H1 (cell line): Measurements from ENCODE around the gene S100A11. TPM values are rescaled to one million over a fixed set of nuclear protein-coding genes. Genes with fewer than 3 reads are reported as not detected.

Source experiments
- CTCF ChIA-PET: fragments of 300-600 bp; sonication (Branson Sonifier 250); formaldehyde crosslinking; loops from one replicate; lab custom pipeline; 2021; ENCODE audit not compliant: partially characterized antibody; lab: Charles Lee
- POLR2A ChIA-PET: fragments of 300-600 bp; sonication (Branson Sonifier 250); formaldehyde crosslinking; loops from one replicate; lab custom pipeline; 2021; ENCODE audit warnings: inconsistent platforms; ENCODE audit not compliant: partially characterized antibody; lab: Charles Lee
- DNase-seq, 2 experiments: peaks; one replicate each; pipeline versions ENCODE4 v3.0.0 to v3.0.0-alpha.2; 2010 to 2022; ENCODE audit warnings: low spot score in 2 of 2, low read depth in 1 of 2, mixed read lengths in 1 of 2
- FAIRE-seq: peaks from 2 replicates; lab custom pipeline; 2011; peaks lifted over from hg19 to GRCh38; lab: Jason Lieb, UNC
- H2AFZ ChIP-seq: 2 replicates; pipeline ENCODE4 v1.8.1; 2012; ENCODE audit warnings: low read length, inconsistent platforms
- H2AK5ac ChIP-seq: 2 replicates; pipeline ENCODE4 v1.6.1; 2013; ENCODE audit warnings: low read depth, low read length
- H2BK120ac ChIP-seq: replicated peaks from 2 replicates; pipeline ENCODE3; 2013; ENCODE audit warnings: low read depth, low read length, inconsistent platforms
- H2BK12ac ChIP-seq: 2 replicates; pipeline ENCODE4 v1.6.1; 2013; ENCODE audit warnings: low read depth, low read length
- H2BK15ac ChIP-seq: 2 replicates; pipeline ENCODE4 v1.6.1; 2013; ENCODE audit warnings: low read length
- H2BK20ac ChIP-seq: 2 replicates; pipeline ENCODE4 v1.6.1; 2013; ENCODE audit warnings: low read length
- H2BK5ac ChIP-seq: 2 replicates; pipeline ENCODE4 v1.6.1; 2013; ENCODE audit warnings: low read depth, low read length
- H3K14ac ChIP-seq: 2 replicates; pipeline ENCODE4 v1.6.1; 2013; ENCODE audit warnings: inconsistent platforms; ENCODE audit not compliant: insufficient read length
- H3K18ac ChIP-seq: 2 replicates; pipeline ENCODE4 v1.6.1; 2013; ENCODE audit warnings: low read length; ENCODE audit errors: extremely low read depth
- H3K23ac ChIP-seq: 2 replicates; pipeline ENCODE4 v1.6.1; 2013; ENCODE audit warnings: inconsistent platforms; ENCODE audit not compliant: insufficient read length
- H3K23me2 ChIP-seq: 2 replicates; pipeline ENCODE4 v1.6.1; 2013; ENCODE audit warnings: low read depth, low read length
- H3K27ac ChIP-seq: 2 replicates; pipeline ENCODE4 v1.6.1; 2011; ENCODE audit warnings: low read depth, low read length, inconsistent platforms
- H3K27me3 ChIP-seq, 4 experiments: replicated peaks in 1 of 4; 1 replicate in 1 of 4; 2 replicates in 3 of 4; pipeline versions ENCODE4 v1.6.1 to v1.8.1; 2011 to 2013; ENCODE audit warnings: low read length in 3 of 4, mild to moderate bottlenecking in 3 of 4, inconsistent platforms in 2 of 4, mixed read lengths in 2 of 4, moderate library complexity in 1 of 4; ENCODE audit not compliant: control insufficient read depth in 3 of 4, insufficient read depth in 3 of 4; ENCODE audit errors: extremely low read depth in 1 of 4
- H3K36me3 ChIP-seq, 4 experiments: 2 replicates each; pipeline versions ENCODE4 v1.6.1 to v1.8.1; 2011 to 2013; ENCODE audit warnings: mild to moderate bottlenecking in 4 of 4, low read length in 3 of 4, moderate library complexity in 2 of 4, control low read depth in 1 of 4, inconsistent platforms in 1 of 4; ENCODE audit not compliant: insufficient read depth in 4 of 4, control insufficient read depth in 2 of 4
- H3K4ac ChIP-seq: replicated peaks from 2 replicates; pipeline ENCODE3; 2013; ENCODE audit warnings: low read length, low read depth, mixed read lengths, inconsistent platforms; ENCODE audit not compliant: insufficient read length
- H3K4me1 ChIP-seq, 4 experiments: replicated peaks in 1 of 4; 1 replicate in 1 of 4; 2 replicates in 3 of 4; pipeline versions ENCODE4 v1.6.1 to v1.8.1; 2011 to 2013; ENCODE audit warnings: low read length in 3 of 4, inconsistent platforms in 2 of 4, mixed read lengths in 1 of 4; ENCODE audit not compliant: insufficient read depth in 4 of 4, control insufficient read depth in 3 of 4
- H3K4me2 ChIP-seq, 2 experiments: 2 replicates each; pipeline versions ENCODE4 v1.6.1 to v1.8.1; 2011 to 2013; ENCODE audit warnings: low read depth in 2 of 2, low read length in 2 of 2, control low read depth in 1 of 2, inconsistent platforms in 1 of 2, mild to moderate bottlenecking in 1 of 2; ENCODE audit not compliant: insufficient read depth in 1 of 2
- H3K4me3 ChIP-seq, 4 experiments: fragments of 200-600, 300-600 bp in 1 of 4; sonication (generic), shearing (Covaris generic), sonication (Bioruptor Twin) in 1 of 4; 2 replicates each; pipeline versions ENCODE4 v1.5.1 to v1.8.1; 2011 to 2016; ENCODE audit warnings: low read length in 4 of 4, low read depth in 3 of 4, control low read depth in 2 of 4, inconsistent platforms in 2 of 4, mild to moderate bottlenecking in 2 of 4, mixed read lengths in 1 of 4, moderate library complexity in 1 of 4; ENCODE audit not compliant: insufficient read depth in 2 of 4; ENCODE audit errors: extremely low read depth in 1 of 4
- H3K56ac ChIP-seq: replicated peaks from 2 replicates; pipeline ENCODE3; 2013; ENCODE audit warnings: low read depth, mild to moderate bottlenecking, mixed read lengths, low read length, inconsistent platforms; ENCODE audit not compliant: insufficient read length
- H3K79me1 ChIP-seq: 2 replicates; pipeline ENCODE4 v1.6.1; 2013; ENCODE audit warnings: low read depth, low read length, control low read depth
- H3K79me2 ChIP-seq, 2 experiments: 2 replicates each; pipeline versions ENCODE4 v1.6.1 to v1.8.1; 2012 to 2013; ENCODE audit warnings: low read length in 2 of 2, mild to moderate bottlenecking in 2 of 2, inconsistent platforms in 1 of 2; ENCODE audit not compliant: insufficient read depth in 2 of 2, control insufficient read depth in 1 of 2
- H3K9ac ChIP-seq, 4 experiments: replicated peaks in 1 of 4; 1 replicate in 1 of 4; 2 replicates in 3 of 4; pipeline versions ENCODE4 v1.6.1 to v1.8.1; 2011 to 2013; ENCODE audit warnings: low read depth in 3 of 4, low read length in 3 of 4, control low read depth in 2 of 4, mild to moderate bottlenecking in 2 of 4, moderate library complexity in 2 of 4, inconsistent platforms in 1 of 4; ENCODE audit errors: extremely low read depth in 1 of 4
- H3K9me3 ChIP-seq, 2 experiments: 2 replicates each; pipeline versions ENCODE4 v1.6.1 to v1.8.1; 2012 to 2013; ENCODE audit warnings: mild to moderate bottlenecking in 2 of 2, moderate library complexity in 2 of 2, control low read depth in 1 of 2, inconsistent platforms in 1 of 2, low read depth in 1 of 2, low read length in 1 of 2, mixed read lengths in 1 of 2; ENCODE audit not compliant: insufficient read depth in 2 of 2
- H4K20me1 ChIP-seq, 2 experiments: replicated peaks in 1 of 2; 2 replicates each; pipeline versions ENCODE3 to v1.8.1; 2011 to 2013; ENCODE audit warnings: inconsistent platforms in 2 of 2, low read length in 2 of 2, mild to moderate bottlenecking in 1 of 2; ENCODE audit not compliant: insufficient read depth in 2 of 2, control insufficient read depth in 1 of 2
- H4K5ac ChIP-seq: 2 replicates; pipeline ENCODE4 v1.6.1; 2013; ENCODE audit warnings: low read length, low read depth, mixed read lengths, inconsistent platforms; ENCODE audit not compliant: insufficient read length
- H4K8ac ChIP-seq: 2 replicates; pipeline ENCODE4 v1.8.0; 2013; ENCODE audit warnings: mild to moderate bottlenecking, moderate library complexity, low read length, inconsistent platforms; ENCODE audit not compliant: insufficient read depth; ENCODE audit errors: extremely low read depth
- H4K91ac ChIP-seq: replicated peaks from 2 replicates; pipeline ENCODE3; 2013; ENCODE audit warnings: low read length, mixed read lengths, inconsistent platforms; ENCODE audit not compliant: insufficient read length
- EGR1 ChIP-seq: IDR thresholded peaks from 2 replicates; pipeline ENCODE4 v1.6.1; 2011; ENCODE audit warnings: low read depth, low read length, borderline replicate concordance
- KDM4A ChIP-seq: IDR thresholded peaks from one replicate; pipeline ENCODE4 v1.7.1; 2012; ENCODE audit warnings: low read depth, mild to moderate bottlenecking, moderate library complexity, low read length, inconsistent platforms; ENCODE audit not compliant: severe bottlenecking
- PHF8 ChIP-seq: fragments of 200-600 bp; sonication (generic); conservative IDR thresholded peaks from 2 replicates; pipeline ENCODE4 v1.7.1; 2012; ENCODE audit warnings: low read depth, mild to moderate bottlenecking, inconsistent platforms, low read length, moderate library complexity
- POLR2A ChIP-seq, 2 experiments: IDR thresholded peaks; 1 replicate in 1 of 2; 2 replicates in 1 of 2; pipeline ENCODE4 v1.6.1; 2011; ENCODE audit warnings: low read depth in 2 of 2, low read length in 2 of 2, mild to moderate bottlenecking in 2 of 2; ENCODE audit errors: control extremely low read depth in 1 of 2
- RNF2 ChIP-seq: fragments of 200-900, 300-1000 bp; sonication (generic); IDR thresholded peaks from 2 replicates; pipeline ENCODE4 v1.7.1; 2016; ENCODE audit warnings: borderline replicate concordance, low read depth, mild to moderate bottlenecking, antibody characterized with exemption, low read length; ENCODE audit not compliant: poor library complexity, severe bottlenecking; ENCODE audit errors: missing control alignments
- TEAD4 ChIP-seq: IDR thresholded peaks from 2 replicates; pipeline ENCODE4 v1.6.1; 2012; ENCODE audit warnings: low read depth, low read length, inconsistent platforms, mixed read lengths
- ZNF274 ChIP-seq: IDR thresholded peaks from 2 replicates; pipeline ENCODE4 v1.7.0; 2012; ENCODE audit warnings: low read length, borderline replicate concordance; ENCODE audit errors: extremely low read depth
- WGBS, 2 experiments: shearing (Covaris generic) in 1 of 2; methylation state at CpG; one replicate each; pipeline versions ENCODE4 v1.1.6 to v1.1.7; 2013 to 2015; ENCODE audit warnings: low lambda C conversion rate in 2 of 2, mixed read lengths in 2 of 2, inconsistent platforms in 1 of 2, low coverage in 1 of 2, missing lambda C conversion rate in 1 of 2; ENCODE audit not compliant: insufficient replicate concordance in 2 of 2, insufficient coverage in 1 of 2, insufficient read length in 1 of 2; ENCODE audit errors: extremely low coverage in 1 of 2, missing lambda C conversion rate in 1 of 2; 5-methylcytosine and 5-hydroxymethylcytosine counted together
- long read RNA-seq, 2 experiments: library from RNA in 1 of 2; library from capped mRNA in 1 of 2; stranded (forward); transcript quantifications; one replicate each; pipeline ENCODE4 v2.0.0, GENCODE V29; 2021; ENCODE audit warnings: inconsistent platforms in 1 of 2
- polyA minus RNA-seq, 3 experiments: library from RNA; depleted of rRNA, polyadenylated mRNA; stranded (reverse); fragments of >200 nt; gene quantifications; 1 replicate in 2 of 3; 2 replicates in 1 of 3; pipeline ENCODE4 v1.2.3, GENCODE V29; 2011
- polyA plus RNA-seq, 7 experiments: library from polyadenylated mRNA; depleted of rRNA in 3 of 7; stranded (reverse) in 5 of 7; unstranded in 2 of 7; fragments of >200 nt in 5 of 7; fragments of 200-250 nt in 2 of 7; gene quantifications; 1 replicate in 5 of 7; 2 replicates in 1 of 7; 4 replicates in 1 of 7; pipeline versions ENCODE4 v1.2.1 to v1.2.3, GENCODE V29; 2011 to 2013; ENCODE audit warnings: missing spikeins in 2 of 7, mixed read lengths in 2 of 7
- total RNA-seq: library from RNA; stranded (reverse); fragmentation: NEBNext Ultra II Directional; extraction: Animal tissue kit (Norgen Biotek cat#: 25700); gene quantifications from 2 replicates; pipeline ENCODE4 v1.2.1, GENCODE V29; 2021

S100A11 gene
- total RNA-seq (120 and 124 TPM in 2 replicates), polyA plus RNA-seq (2011; rRNA removed) (249 and 343 TPM in 2 replicates), polyA minus RNA-seq (2011; rRNA and poly(A)+ RNA removed) (138 and 139 TPM in 2 replicates)
- polyA plus RNA-seq (2011; cell fraction: cytosol; rRNA removed), result 233 TPM
- polyA plus RNA-seq (2011; cell fraction: nucleus; rRNA removed), result 162 TPM
- polyA plus RNA-seq (2012, experiment 1 of 2), result 367 to 420 TPM (median 401 TPM) in 4 replicates
- 895 TPM for polyA plus RNA-seq (2012, experiment 2 of 2)
- polyA plus RNA-seq (2013, experiment 1 of 2), result 470 TPM
- polyA plus RNA-seq (2013, experiment 2 of 2), result 521 TPM
- 64.8 TPM for polyA minus RNA-seq (2011; cell fraction: cytosol; rRNA and poly(A)+ RNA removed)
- 71.5 TPM for polyA minus RNA-seq (2011; cell fraction: nucleus; rRNA and poly(A)+ RNA removed)
- long read RNA-seq, experiment 1, transcript S100A11-201 (3 exons, 594 nt), result major isoform, 145 of 160 reads
- long read RNA-seq, experiment 1, partial matches to known transcripts, result 12 of 160 reads
- long read RNA-seq, experiment 1, other reads (novel, unspliced or antisense), result 3 of 160 reads
- long read RNA-seq, experiment 2, partial matches to known transcripts, result 0 of 3 reads
- long read RNA-seq, experiment 2, other reads (novel, unspliced or antisense), result 0 of 3 reads

- no peaks in the 10 kb centered on the region for H3K9me3 ChIP-seq
- H3K27ac ChIP-seq, result no peak within 1 kb of the TSS
- peaks cover 4 to 12% (median 6%) of the 10 kb centered on the region in 4 experiments for H3K4me1 ChIP-seq
- H3K9ac ChIP-seq, result peak within 1 kb of the TSS in 2 of 4 experiments; percentile 38 to 58; a peak in 3 of 7 replicates
- H3K27me3 ChIP-seq, result no peaks in the 10 kb centered on the region; a peak in 4 of 7 replicates
- peak within 1 kb of the TSS; percentile 74 to 80 (median 76) for H3K4me3 ChIP-seq
- peak within 1 kb of the TSS; percentile 40 for H3K56ac ChIP-seq
- no peak within 1 kb of the TSS for H2BK20ac ChIP-seq
- H3K23me2 ChIP-seq, result peaks cover 6% of the 10 kb centered on the region; the same call in 1 of the 2 replicates
- H3K79me1 ChIP-seq, result no peaks in the 10 kb centered on the region
- no peak within 1 kb of the TSS for H3K23ac ChIP-seq
- FAIRE-seq (no peak), DNase-seq (peak in 1 of 2 experiments; percentile 77)
- H2AFZ ChIP-seq, result no peak within 1 kb of the TSS
- no peak within 1 kb of the TSS for H2BK15ac ChIP-seq
- no peak within 1 kb of the TSS for H2AK5ac ChIP-seq
- peak within 1 kb of the TSS; percentile 73 to 99 for H3K4me2 ChIP-seq
- peak within 1 kb of the TSS; percentile 38; the same call in 1 of the 2 replicates for H2BK5ac ChIP-seq
- whole genome bisulfite sequencing, 2 experiments, result 2 to 100% methylated on average over 1 to 41 of the region's 53 CpGs
- no peaks in the 10 kb centered on the region for H3K79me2 ChIP-seq
- no peak within 1 kb of the TSS for H4K5ac ChIP-seq
- no peaks in the 10 kb centered on the region for H4K20me1 ChIP-seq
- H4K91ac ChIP-seq, result peak within 1 kb of the TSS; percentile 11
- peak within 1 kb of the TSS; percentile 20; the same call in 1 of the 2 replicates for H2BK12ac ChIP-seq
- ChIA-PET POLR2A (interaction anchor here (1.0 to 1.9 kb wide), 8 partner anchors 8 to 102 kb away, joined by 3 to 6 read pairs (median 3); partner anchors contain the start of gene S100A10), CTCF (interaction anchor here (0.6 to 4.0 kb wide), 10 partner anchors 10 to 103 kb away, joined by 3 to 32 read pairs (median 7); no protein-coding TSS in a partner anchor)
- H4K8ac ChIP-seq, result no peak within 1 kb of the TSS
- peak within 1 kb of the TSS; percentile 82; the same call in 1 of the 2 replicates for H3K18ac ChIP-seq
- peaks cover 3 to 18% (median 6%) of the 10 kb centered on the region in 4 experiments; a peak in 5 of 8 replicates for H3K36me3 ChIP-seq
- H3K14ac ChIP-seq, result no peak within 1 kb of the TSS
- no peak within 1 kb of the TSS for H2BK120ac ChIP-seq
- H3K4ac ChIP-seq, result no peak within 1 kb of the TSS
- TF ChIP-seq KDM4A (peak; percentile 34), TEAD4 (0 out of 2 replicates have a peak, but pooled peaks have one; percentile 33), ZNF274 (no peak), PHF8 (0 out of 2 replicates have a peak, but pooled peaks have one; percentile 22), EGR1 (no peak), RNF2 (no peak), POLR2A (IDR thresholded peaks at IDR 0.05; ENCODE audit: control extremely low read depth in 1 of 2, low read depth in 2 of 2, low read length in 2 of 2) (no peak; a peak in 1 of 3 replicates)
Measured at GRCh38 chr1:152036267-152037216, at the start of gene S100A11. Gene S100A11 (minus strand): TSS chr1:152037004. CDS start chr1:152036915, 89 bp downstream.
